NCI-H2227 treated with DMSO at 0.1 percent for 48 hours (cell line): ENCODE results near the gene CAPN11.
"Not testable (repeated sequence)": the region's sequence is repeated elsewhere in the genome, so short reads cannot be mapped to it uniquely, and the experiment has no call there.

ENCODE experiments used
- DNase-seq: peaks from one replicate; lab custom pipeline; 2025; lab: John Stamatoyannopoulos, UW

CAPN11 gene

DNA sequence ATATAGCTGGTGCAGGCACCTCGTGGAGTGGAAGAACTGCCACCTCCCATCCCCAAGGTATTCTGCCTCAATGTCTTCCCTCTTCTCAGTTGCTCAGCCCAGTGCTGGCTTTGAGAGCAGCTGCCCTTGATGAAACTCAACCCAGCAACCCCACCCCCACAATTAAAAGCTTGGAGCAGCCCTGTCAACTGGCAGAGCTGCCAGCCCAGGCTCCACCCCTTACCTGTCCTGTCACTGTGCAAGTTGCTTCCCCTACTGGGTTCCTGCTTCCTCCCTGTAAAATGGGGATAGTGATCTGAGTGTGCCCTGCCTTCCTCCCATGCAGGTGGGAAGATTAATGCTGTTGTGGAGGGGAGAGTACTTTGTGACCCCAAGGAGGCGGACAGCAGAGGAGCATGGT, 26.7 kb upstream of the CAPN11 start:
- no peak for DNase-seq

DNA sequence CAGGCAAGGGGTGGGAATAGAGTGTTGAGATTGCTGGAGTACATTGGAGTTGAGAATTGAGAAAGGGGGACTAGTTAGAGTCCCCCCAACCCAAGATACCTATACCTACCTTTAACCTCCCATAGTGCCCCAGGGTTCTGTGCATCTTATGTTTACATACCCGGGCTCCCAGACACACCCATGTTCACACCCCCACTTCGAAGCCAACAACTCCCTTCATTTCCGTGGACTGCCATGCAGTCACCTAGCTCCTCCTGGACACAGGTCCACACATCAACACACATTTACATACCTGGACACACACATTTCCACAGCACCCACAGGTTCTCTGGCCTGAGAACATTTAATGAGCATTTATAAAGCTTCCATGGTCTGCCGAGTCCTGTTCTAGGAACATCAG, 26.1 kb upstream of the CAPN11 start:
- no peak for DNase-seq

DNA sequence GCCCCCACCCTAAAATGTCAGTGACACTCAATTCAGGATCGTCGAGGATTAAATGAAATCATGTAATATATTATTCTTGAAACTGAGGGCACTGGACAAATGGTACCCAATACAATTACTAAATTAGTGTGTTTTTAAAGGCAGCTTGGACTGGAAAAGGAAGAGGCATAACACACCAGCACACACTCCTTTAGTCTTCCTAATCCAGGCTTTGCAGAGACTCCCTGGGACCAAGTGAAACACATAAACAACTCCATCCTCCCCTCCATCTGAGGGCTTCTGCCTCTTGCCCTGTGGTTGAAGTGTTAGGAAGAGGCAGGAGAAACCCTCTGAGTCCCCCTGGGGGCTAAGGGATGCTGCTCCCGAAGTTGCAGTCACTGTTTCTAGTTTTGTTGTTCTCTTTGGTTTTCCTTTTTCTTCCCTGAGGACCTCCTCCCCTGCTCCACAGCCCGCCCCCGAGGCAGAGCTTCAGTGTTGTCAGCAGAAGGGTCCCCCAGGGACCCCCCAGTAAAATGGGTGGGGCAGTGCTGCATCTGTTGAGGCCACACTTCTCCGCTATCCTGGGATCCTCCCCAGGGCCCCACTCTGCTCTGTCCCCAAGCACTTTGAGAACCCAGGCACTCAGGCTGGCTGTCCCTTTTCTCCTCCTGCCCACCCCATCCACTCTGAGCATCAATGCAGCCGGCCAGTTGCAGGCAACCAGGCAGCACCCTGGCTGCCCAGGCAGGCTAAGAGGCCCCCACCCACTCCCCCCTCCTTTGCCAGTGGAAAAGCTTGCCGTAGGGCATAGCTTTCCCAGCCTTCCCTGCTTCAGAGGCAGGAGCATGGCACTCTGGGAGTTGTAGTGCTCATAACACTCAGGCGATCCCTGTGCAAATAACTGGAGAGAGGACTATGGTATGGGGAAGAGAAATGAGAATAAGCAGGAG, 25.4 kb upstream of the CAPN11 start:
- no peak for DNase-seq

DNA sequence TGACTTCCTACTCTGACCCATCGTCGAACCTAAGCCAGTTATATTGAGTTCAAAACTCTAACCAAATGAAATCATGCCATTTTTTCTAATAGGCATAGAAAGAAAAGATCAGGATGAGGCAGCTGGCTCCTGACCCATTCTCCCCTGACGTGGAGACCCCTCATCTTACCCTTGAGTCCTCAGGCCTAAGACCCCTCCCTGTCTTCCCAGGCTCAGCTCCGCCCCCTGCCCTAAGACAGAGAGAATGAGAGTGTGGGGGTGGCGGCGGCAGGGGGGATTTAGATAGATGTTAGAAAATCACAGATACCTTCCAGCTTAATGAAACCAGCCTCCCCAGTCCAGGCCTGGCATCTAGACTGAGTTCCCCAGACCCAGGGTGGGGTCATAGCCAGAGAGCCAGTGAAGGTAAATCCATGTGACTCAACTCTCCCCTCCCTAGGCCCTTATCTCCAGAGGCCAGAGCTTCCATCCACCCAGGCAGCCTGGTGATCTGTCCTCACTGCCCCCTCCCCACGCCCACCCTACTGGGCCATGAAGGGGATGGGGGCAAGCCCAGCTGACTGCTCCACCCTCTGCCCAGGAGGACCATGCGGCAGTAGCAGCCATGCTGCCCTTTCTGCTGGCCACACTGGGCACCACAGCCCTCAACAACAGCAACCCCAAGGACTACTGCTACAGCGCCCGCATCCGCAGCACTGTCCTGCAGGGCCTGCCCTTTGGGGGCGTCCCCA, 24.5 kb upstream of the CAPN11 start:
- no peak for DNase-seq

DNA sequence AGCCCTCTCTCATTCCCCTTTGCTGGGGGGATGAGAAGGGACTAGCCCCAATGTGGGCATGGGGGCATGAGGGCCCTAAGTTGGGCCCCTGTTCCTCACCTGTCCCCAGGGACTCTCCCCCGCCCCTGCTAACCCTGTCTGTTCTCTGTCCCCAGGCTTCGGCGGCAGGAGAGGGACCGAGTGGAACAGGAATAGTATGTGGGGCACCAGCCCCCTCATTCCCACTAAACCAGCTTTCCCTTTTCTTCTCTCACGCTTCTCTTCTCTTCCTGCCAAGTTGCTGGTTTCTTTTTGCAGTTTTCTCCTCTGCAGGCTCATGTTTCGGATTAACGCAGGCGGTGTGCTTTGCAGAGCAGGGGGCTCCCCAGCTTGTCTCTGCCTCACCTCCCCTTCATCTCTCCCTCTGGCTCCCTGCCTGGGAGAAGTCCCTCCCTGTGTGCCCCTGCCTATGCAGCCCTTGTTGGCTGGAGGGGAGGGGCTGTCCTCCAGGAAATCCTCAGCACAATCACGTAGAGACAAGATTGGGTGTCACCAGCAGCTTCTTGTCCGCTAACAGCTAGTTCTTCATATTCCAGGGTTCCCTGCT, 23.4 kb upstream of the CAPN11 start:
- no peak for DNase-seq

DNA sequence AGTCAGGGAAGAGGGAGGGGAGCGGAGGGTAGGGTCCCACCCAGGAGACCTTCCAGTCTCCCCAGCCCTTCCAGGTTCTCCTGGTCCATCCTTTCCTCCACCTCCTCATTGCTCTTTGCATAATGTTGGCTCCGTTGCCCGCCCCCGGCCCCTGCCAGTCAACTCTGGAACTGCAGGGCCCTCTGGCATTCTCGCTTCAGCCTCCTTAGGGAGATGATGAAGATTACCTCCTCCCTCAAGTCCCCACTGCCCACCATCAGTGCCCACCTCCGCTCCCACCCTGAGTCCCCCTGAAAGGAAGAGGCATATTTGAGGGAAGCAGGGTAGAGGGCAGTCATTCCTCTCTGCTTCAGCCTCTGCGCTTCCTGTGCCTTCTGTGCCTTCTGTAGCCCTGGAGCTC, 22.7 kb upstream of the CAPN11 start:
- DNase-seq, result no peak

DNA sequence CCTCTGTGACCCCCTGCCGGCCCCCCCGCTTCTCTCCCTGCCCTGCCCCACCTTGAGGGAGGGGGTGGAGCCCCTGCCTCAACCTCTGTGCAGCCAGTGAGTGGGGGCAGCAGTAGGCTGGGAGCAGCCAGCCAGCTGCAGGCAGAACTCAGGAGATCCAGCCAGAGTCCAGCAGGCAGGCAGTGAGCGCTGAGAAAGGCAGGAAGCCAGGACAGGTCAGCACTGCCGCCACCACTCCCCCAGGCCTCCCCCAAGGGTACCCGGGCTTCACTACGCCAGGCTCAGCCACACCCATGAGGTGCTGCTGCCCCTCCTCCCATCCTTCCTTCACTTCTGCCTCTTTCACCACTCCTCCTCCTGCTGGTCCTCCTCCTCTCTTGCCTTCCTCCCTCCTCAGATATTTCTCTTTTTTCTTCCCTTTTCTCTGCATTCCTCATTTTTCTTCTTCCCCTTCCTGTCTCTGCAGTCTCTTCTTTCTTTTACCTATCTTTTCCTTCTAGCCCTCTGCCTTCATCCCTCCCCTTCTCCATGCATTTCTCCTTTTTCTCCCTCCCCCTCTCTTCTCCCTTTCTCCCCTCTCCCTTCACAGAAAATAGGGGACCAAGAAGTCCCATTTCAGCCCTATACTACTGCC, 19.8 kb upstream of the CAPN11 start:
- no peak for DNase-seq

DNA sequence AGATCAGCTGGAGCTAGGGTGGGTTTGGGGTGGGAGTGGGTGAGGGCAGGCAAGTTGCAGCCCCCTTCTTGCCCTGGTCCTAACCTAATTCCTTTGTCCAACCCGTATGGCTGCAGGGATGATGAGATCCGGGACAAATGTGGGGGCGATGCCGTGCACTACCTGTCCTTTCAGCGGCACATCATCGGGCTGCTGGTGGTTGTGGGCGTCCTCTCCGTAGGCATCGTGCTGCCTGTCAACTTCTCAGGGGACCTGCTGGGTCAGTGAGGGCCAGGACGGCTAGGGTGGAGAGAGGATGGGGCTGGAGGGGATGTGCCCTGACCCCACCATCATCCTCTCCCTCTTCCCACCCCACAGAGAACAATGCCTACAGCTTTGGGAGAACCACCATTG, 19.3 kb upstream of the CAPN11 start:
- DNase-seq, result no peak

DNA sequence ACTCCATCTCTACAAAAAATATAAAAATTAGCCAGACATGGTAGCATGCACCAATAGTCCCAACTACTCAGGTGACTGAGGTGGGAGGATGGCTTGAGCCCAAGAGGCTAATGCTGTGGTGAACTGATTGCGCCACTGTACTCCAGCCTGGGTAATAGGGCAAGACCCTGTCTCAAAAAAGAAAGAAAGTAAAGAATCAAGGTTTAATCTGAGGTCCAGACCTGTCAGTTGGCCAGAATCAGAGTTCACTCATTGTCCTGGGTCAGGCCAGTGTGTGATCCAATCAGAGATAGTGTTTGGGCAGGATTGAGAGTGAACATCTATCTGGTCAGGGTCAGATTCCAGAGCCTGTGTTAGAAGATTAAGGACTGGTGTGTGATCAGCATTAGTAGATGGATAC, 15.8 kb upstream of the CAPN11 start:
- no peak for DNase-seq

DNA sequence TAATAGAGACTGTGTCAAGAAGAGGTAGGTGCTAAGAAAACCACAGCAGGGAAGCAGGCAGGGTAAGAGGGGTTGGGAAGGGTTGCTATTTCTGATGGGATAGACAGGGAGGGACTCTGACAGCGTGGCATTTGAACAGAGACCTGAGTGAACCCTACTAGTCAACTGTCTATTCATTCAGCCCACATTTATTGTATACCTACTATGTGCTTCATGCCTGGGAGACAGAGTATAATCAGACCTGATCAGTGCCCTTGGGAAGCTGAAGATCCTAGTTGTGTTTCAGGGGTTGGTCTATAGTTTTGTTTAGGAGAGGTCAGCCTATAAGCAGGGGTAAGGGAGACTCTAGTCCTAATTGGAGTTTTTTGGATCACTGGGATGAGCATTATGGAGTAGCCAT, 14.9 kb upstream of the CAPN11 start:
- DNase-seq, result no peak

DNA sequence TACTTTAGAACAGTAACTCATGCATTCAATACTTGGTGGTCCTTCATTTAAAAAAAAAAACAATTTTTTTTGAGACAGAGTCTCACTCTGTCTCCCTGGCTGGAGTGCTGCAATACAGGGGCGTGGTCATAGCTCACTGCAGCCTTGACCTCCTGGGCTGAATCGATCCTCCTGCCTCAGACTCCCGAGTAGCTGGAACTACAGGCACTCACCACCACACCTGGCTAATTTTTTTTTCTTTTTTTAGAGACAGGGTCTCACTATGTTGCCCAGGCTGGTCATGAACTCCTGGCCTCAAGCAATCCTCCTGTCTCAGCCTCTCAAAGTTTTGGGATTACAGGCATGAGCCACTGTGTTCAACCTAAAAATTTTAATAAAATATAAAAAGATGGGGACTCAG, 14.1 kb upstream of the CAPN11 start:
- DNase-seq, result not testable (repeated sequence)

DNA sequence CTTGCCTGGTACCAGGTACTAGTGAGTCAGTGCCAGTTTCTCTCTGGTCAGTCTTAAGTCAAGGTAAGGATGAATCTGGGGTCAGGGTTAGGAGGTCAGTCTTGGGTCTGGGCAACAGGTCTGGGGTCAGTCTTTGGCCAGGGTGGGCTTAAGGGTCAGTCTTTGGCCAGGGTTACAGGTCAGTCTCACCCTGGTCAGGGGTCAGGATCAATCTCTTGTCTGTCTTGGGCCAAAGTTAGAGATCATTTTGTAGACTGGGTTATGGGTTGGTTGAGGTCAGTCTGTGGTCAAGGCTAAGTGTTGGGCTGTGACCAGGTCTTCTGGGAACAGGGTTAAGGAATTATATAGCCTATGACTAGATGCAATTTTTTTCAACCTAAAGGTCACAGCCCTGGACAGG, 12.8 kb upstream of the CAPN11 start:
- DNase-seq, result no peak

DNA sequence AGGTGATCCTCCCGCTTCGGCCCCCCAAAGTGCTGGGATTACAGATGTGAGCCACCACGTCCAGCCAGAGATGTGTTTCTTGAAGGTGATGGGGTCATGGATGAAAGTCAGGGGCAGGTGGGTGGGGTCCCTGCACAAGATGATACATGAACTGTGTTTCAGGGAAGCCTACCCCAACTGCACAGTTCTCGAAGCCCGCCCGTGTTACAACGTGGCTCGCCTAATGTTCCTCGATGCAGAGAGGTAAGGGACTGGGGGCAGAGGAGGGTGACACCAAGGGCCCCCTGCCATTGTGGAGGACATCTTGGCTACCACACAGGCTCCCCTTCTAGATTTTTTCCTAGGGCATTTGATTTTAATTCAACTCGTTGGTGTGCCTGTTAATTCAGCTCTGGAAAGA, 11.9 kb upstream of the CAPN11 start:
- no peak for DNase-seq

DNA sequence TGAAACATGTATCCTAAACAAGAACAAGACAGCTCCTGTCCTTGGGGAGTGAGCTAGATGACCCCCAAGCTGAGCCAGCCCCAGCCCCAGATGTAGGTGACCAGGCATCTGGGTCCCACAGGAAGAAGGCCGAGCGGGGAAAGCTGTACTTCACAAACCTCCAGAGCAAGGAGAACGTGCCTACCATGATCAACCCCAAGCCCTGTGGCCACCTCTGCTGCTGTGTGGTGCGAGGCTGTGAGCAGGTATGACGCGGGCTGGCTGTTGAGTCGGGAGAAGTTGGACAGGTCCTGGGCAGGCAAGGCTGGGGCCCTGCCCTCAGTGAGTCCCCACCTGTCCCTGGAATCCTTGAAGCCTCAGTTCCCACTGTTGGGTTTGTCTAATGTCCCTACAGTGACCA, 11.4 kb upstream of the CAPN11 start:
- no peak for DNase-seq

DNA sequence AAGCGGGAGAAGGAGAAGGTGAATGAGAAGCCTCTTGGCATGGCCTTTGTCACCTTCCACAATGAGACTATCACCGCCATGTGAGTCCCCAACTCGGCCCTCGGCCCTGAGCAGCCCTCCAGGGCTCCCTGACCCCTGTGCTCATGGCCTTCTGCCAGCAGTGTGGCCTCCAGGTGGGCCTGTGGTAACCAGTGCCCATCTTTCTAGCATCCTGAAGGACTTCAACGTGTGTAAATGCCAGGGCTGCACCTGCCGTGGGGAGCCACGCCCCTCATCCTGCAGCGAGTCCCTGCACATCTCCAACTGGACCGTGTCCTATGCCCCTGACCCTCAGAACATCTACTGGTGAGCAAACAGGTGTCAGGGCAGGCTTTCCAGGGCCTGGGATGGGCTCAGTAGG, 10.3 kb upstream of the CAPN11 start:
- no peak for DNase-seq

DNA sequence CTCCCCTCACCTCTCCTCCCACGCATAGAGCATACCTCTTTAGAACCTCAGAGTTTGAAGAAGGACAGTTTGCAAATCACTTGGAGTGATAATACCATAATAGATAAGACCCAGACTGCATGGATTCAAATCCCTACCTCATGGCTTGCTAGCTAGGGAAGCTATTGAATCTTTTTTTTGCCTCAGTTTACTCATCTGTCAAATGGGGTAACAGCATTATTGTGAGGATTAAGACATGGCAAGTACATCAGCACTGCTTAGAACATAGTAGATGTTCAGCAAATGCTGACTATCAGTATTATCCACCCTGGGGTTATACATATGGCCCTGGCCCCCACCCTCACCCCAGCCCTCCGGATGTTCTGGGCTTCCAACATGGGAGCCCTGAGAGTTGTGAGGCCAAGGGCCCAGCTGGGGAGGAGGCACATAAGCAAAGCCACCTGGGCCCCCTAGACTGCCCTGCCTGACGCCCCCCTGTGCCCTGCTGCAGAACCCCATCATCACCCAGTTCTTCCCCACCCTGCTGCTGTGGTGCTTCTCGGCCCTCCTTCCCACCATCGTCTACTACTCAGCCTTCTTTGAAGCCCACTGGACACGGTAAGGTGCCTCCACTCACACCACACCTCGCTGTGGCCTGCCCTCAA, 9.1 kb upstream of the CAPN11 start:
- DNase-seq, result no peak

DNA sequence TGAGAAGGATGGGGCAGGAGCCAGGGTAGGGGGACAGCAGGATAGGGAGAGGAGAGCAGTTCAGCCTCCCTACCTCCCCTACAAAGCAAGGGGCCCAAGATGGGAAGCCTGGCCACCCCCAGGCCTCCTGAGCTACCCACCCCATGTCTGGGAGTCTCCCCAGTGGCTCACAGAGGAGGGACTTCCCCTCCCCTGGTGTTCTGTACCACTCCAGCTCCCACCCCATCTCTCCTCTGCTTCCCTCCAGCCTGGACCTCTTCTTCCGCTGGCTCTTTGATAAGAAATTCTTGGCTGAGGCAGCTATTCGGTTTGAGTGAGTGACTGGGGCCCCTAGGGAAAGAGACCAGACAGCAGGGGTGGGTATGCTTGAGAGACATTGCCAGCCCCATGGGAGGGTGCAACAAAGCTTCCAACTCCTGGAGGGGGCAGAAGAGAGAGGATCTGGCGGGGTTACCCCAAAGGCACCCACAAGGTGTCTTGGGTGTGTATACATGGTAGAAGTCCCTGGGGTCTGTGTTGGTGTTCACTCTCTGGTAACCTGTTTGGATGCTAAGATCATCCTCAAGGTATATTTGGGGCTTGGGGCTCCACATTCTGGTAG, 8.2 kb upstream of the CAPN11 start:
- no peak for DNase-seq

DNA sequence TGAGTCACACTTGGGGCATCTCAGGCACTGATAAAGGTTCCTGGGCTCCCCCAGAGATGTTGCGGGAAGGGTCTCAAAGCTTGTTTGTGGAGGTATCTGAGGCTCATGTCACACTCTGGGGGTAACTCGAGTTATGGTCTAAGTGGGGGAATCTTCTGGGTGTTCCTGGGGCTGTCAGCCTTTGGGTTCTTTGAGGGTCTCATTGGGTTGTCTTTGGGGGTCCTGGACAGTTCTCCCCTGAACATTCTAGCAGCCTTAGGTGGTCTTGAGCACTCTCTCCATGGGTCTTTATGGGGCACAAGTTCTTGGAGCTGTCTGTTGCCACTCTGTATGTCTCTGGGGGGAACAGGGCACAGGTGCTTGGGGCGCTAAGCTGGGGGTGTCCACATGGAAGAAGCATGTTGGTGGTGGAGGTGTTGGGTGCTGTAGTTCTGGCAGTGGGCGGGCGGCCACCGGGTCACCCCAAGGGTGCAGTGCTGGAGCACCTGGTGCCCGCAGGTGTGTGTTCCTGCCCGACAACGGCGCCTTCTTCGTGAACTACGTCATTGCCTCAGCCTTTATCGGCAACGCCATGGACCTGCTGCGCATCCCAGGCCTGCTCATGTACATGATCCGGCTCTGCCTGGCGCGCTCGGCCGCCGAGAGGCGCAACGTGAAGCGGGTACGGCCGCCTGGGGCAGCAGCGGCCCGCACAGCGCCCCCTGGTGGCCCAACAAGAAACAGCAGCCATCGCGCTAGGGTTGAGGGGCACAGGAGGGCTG, 7.1 kb upstream of the CAPN11 start:
- DNase-seq, result no peak

DNA sequence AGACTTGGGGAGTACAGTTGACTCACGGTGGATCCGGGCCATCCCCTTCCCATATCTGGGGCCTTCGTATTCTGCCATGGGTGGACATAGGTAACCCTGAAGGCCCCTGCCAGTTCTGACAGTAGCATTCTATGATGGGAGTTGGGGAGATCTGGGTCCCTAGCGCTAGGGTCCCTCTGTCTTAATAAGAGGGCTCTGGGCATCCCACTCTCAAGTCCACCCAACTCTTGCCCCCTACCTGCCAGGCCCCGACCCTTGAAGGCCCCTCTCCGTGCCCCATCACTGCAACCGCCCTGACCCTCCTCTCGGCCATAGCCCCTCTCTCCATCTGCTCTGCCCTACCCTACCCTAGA, 6.5 kb upstream of the CAPN11 start:
- no peak for DNase-seq

DNA sequence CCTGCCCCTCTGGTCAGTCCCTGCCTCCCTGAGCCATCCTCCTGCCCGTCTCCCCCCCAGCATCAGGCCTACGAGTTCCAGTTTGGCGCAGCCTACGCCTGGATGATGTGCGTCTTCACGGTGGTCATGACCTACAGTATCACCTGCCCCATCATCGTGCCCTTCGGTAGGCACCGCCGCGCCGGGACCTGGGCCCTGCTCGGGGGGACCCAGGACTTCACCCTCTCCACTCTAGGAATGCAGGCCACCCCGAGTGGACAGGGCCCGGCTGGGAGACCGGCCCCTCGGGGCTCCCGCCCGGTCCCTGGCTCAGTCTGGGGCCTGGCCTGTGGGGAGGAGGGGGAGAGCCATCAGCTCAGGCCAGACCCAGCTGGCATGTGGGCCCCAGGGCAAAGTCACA, 6.1 kb upstream of the CAPN11 start:
- no peak for DNase-seq

DNA sequence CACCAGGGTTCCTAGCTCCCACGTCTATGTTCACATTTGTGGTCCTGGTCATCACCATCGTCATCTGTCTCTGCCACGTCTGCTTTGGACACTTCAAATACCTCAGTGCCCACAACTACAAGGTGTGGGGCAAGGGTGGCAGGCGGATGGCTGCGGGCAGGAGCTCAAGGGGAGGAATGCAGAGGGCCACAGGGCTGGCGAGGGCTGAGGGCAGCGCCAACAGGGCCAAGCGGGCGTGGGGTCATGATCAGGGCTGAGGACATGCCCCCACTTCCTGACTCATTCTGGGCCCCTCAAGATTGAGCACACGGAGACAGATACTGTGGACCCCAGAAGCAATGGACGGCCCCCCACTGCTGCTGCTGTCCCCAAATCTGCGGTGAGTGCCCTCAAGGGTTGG, 4.6 kb upstream of the CAPN11 start:
- no peak for DNase-seq
